Hindlimb muscle (tissue), 1 donor: Measurements from ENCODE around the gene USP21. TPM values are rescaled to one million over a fixed set of nuclear protein-coding genes. Genes with fewer than 3 reads are reported as not detected.

Source experiments
- polyA plus RNA-seq: library from polyadenylated mRNA; unstranded; fragments of 120-200 nt; gene quantifications from one replicate; pipeline ENCODE4 v1.2.1, GENCODE V29; 2013; ENCODE audit not compliant: insufficient read length

The USP21 gene
- polyA plus RNA-seq, 1 donor = 28.6 TPM

Other genes starting within 250 kb of the USP21 start
- not detected for gene ITLN2, start 204.7 kb upstream of the USP21 start, polyA plus RNA-seq
- 12.4 TPM for gene F11R, start 138.3 kb upstream of the USP21 start, polyA plus RNA-seq
- gene TSTD1, start 120.5 kb upstream of the USP21 start, polyA plus RNA-seq = 30.0 TPM
- gene USF1, start 113.5 kb upstream of the USP21 start, polyA plus RNA-seq = 34.8 TPM
- 4.7 TPM for gene ARHGAP30, start 89.6 kb upstream of the USP21 start, polyA plus RNA-seq
- gene NECTIN4, start 69.9 kb upstream of the USP21 start, polyA plus RNA-seq = 0.43 TPM
- 0.86 TPM for gene KLHDC9, start 61.1 kb upstream of the USP21 start, polyA plus RNA-seq
- gene PFDN2, start 41.5 kb upstream of the USP21 start, polyA plus RNA-seq = 66.3 TPM
- gene NIT1, start 41.4 kb upstream of the USP21 start, polyA plus RNA-seq = 30.9 TPM
- gene DEDD, start 26.8 kb upstream of the USP21 start, polyA plus RNA-seq = 43.2 TPM
- gene UFC1, start 5.5 kb upstream of the USP21 start, polyA plus RNA-seq = 91.5 TPM
- 23.5 TPM for gene PPOX, start 6.9 kb downstream of the USP21 start, polyA plus RNA-seq
- 26.6 TPM for gene B4GALT3, start 18.0 kb downstream of the USP21 start, polyA plus RNA-seq
- 11.2 TPM for gene ADAMTS4, start 39.6 kb downstream of the USP21 start, polyA plus RNA-seq
- gene NDUFS2, start 42.9 kb downstream of the USP21 start, polyA plus RNA-seq = 144 TPM
- gene FCER1G, start 55.8 kb downstream of the USP21 start, polyA plus RNA-seq = 21.4 TPM
- not detected for gene APOA2, start 64.1 kb downstream of the USP21 start, polyA plus RNA-seq
- gene TOMM40L, start 66.6 kb downstream of the USP21 start, polyA plus RNA-seq = 9.0 TPM
- gene NR1I3, start 78.7 kb downstream of the USP21 start, polyA plus RNA-seq = 1.1 TPM
- gene PCP4L1, start 99.2 kb downstream of the USP21 start, polyA plus RNA-seq = 0.23 TPM
- gene MPZ, start 150.5 kb downstream of the USP21 start, polyA plus RNA-seq = 12.0 TPM
- 113 TPM for gene SDHC, start 154.9 kb downstream of the USP21 start, polyA plus RNA-seq
- 2.5 TPM for gene CFAP126, start 208.4 kb downstream of the USP21 start, polyA plus RNA-seq